Measurements from ENCODE around the gene RELCH.
"Not testable (repeated sequence)": the region's sequence is repeated elsewhere in the genome, so short reads cannot be mapped to it uniquely, and the experiment has no call there.

RELCH gene, protein sequence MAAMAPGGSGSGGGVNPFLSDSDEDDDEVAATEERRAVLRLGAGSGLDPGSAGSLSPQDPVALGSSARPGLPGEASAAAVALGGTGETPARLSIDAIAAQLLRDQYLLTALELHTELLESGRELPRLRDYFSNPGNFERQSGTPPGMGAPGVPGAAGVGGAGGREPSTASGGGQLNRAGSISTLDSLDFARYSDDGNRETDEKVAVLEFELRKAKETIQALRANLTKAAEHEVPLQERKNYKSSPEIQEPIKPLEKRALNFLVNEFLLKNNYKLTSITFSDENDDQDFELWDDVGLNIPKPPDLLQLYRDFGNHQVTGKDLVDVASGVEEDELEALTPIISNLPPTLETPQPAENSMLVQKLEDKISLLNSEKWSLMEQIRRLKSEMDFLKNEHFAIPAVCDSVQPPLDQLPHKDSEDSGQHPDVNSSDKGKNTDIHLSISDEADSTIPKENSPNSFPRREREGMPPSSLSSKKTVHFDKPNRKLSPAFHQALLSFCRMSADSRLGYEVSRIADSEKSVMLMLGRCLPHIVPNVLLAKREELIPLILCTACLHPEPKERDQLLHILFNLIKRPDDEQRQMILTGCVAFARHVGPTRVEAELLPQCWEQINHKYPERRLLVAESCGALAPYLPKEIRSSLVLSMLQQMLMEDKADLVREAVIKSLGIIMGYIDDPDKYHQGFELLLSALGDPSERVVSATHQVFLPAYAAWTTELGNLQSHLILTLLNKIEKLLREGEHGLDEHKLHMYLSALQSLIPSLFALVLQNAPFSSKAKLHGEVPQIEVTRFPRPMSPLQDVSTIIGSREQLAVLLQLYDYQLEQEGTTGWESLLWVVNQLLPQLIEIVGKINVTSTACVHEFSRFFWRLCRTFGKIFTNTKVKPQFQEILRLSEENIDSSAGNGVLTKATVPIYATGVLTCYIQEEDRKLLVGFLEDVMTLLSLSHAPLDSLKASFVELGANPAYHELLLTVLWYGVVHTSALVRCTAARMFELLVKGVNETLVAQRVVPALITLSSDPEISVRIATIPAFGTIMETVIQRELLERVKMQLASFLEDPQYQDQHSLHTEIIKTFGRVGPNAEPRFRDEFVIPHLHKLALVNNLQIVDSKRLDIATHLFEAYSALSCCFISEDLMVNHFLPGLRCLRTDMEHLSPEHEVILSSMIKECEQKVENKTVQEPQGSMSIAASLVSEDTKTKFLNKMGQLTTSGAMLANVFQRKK

DNA sequence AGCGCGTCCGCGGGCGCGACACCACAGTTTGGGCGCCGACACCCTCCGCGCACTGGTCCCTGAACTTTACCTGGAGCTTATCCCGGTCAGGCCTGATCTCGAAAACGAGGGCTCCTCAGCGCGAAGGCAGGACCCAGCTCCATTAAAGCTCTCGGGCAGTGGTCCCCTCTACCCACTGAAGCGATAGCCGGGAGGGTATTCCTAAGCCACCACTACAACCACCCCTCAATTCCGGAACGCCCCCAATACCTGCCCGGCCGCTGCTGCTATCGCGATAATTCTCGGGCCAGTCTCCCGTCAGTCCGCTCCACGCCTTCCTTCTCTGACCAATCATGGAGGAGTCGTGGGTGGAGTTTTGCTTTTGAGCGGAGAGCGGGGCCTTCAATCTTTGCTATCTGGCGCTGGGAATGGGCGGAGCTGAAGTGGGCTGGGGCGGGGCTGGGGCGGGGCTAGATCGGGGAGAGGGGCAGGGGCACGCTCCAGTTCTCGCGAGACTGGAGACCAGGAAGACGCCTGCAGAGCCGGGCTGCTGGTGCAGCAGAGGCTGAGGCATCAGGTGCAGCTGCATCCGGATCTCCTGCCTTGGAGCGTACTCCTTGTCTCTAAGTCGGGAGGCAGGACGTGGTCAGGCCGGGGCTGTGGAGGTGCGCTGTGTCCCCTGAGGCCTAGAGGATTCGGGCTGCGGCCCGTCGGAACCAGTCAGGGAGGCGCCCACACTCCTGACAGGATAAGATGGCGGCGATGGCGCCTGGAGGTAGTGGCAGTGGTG, at the start of gene RELCH, which contains the start of gene PIGN:
Gene RELCH (plus strand): TSS at position 482 of the 769 bp plus-strand sequence. CDS start 251 bp downstream, at position 733.
Gene PIGN (minus strand): TSS at position 283 of the 769 bp plus-strand sequence. CDS start 25,703 bp downstream, outside the sequence.
- peak; percentile 97 for DNase-seq

DNA sequence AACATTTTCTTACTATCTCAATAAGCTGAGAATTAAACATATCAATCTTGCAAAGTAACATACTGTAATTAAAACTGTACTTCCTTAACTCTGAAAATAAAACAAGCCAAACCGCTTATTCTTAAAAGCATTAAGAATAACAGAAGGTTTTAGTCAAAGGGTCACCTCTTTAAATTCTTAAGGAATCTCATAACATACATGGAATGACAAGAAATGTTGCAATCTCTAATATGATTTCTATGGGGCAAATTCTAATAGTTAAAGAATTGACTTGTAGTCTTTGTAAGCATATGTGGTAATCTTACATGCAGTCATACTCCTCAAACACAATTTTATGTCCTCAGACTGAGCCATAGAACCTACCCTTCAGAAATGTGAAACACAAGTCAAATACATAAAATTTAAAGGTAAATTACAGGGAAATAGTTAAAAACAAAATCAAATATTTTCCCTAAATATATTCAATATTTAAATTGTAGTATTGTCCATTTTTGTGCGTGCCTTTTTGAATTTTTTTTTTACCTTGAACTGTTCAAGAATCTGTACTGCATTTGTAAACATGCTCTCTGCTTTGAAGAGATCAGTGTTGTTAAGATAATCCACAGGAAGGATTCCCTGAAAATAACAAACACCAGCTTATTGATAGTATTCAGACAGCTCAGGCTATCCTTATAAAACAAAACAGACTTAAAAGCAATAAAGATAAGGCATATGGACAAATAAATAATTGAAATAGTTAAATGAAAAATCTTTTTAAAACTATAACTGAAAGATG, 48.4 kb upstream of the RELCH start:
- DNase-seq = no peak

DNA sequence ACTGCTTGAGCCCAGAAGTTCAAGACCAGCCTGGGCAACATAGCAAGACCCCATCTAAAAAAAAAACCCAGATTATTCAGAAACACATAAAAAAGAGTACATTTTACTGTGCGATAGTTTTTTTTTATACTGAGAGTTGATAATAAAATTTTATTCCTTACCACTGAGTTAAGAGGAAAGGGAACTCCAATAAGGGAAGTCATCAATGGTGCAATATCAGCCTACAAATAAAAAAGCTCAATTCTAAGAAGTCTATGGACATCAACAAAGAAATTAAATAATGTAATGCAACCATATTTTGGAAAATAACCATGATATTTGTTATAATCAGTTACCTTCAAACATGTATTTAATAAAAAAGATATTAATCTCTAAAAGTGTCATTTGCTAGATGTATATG, 46.8 kb upstream of the RELCH start:
- DNase-seq = no peak

DNA sequence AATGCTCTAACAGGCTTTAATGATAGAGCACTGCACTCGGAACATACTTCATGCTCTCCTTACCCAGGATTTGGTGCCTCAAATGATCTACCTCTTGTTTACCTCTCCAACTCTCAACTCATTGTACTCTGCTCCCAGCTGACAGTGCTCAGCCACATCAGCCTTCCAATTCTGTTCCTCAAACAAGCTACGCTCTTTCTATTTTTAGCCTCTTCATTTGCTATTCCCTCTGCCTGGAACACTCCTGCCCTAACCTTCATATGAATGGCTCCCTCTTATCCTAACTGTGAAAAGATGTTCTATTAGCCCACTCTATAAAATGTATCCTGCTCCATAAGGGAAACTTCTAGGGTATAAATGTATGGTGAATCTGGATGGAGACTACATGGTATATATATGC, 42.7 kb upstream of the RELCH start:
- DNase-seq = no peak

DNA sequence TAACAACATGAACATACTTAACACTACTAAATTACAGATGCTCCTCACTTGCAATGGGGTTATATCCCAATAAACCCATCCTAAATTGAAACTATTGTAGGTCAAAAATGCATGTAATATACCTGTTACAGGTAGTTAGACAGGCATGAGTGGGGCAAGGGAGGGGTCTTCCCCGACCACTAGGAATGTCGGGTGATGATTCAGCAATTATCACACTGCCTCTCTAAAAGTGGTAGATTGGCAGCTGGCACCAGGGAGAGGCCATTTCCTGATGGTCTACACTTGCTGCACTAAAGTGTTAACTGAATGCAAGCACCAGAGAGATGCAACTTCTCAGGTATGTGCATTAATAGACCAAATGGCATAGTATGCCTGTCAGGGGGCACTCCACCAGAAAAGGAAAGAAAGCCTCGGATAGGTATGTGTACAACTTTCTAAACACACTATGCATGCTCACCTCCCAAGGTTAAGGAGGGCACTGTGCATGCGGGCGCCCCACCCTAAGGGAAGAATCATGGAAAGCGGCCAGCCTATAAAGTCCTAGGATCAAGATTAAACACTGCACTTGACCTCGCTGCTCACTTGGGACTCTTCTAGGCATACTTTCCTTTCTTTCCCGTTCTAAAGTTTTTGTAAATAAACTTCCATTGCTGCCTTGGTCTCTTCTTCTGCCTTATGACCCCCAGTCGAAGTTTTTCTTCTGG, 35.8 kb upstream of the RELCH start:
- no peak for DNase-seq

DNA sequence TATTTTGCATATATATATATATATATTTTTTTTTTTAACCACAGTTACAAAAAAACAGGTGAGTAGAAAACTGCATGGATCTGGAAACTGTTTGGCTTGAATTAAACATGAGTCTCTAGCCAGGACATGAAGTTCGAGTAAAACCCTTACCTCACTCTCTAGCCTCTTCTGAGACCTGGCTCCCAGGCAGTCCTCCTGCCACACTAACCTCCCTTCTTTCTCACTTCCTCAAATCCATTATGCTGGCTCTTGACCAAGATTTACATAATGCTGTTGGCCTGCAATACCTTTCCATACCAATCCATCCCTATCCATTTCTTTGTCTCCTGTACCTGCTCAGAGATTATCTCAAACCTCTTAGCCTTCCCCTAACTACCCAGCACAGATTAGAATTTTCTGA, 34.2 kb upstream of the RELCH start:
- DNase-seq = no peak

DNA sequence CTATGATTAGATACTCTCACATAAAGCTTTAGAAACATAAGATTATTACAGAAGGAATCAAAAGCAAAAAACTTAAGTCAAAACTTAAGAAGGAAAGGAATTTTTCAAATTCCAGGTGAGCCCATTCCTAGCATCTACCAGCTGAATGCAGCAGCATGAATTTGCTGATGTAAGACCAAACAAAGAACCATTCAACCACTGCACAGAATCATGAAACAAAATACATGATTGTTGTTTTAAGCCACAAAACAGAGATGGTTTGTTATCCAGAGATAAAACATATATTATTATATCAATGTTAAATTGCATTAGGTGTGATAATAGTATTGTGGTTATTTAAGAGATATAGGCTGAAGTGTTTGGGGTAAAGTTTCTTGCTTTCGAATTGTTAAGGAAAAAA, 29.2 kb upstream of the RELCH start:
- no peak for DNase-seq

DNA sequence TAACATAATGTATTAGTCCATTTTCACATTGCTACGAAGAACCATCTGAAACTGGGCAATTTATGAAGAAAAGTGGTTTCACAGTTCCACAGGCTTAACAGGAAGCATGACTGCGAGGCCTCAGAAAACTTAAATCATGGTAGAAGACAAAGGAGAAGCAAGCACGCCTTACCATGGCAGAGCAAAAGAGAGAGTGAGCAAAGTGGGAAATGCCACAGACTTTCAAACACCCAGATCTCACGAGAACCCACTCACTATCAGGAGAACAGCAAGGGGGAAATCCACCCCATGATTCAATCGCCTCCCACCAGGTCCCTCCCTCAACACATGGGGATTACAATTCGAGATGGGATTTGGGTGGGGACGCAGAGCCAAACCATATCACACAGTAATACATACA, 22.7 kb upstream of the RELCH start:
- no peak for DNase-seq

DNA sequence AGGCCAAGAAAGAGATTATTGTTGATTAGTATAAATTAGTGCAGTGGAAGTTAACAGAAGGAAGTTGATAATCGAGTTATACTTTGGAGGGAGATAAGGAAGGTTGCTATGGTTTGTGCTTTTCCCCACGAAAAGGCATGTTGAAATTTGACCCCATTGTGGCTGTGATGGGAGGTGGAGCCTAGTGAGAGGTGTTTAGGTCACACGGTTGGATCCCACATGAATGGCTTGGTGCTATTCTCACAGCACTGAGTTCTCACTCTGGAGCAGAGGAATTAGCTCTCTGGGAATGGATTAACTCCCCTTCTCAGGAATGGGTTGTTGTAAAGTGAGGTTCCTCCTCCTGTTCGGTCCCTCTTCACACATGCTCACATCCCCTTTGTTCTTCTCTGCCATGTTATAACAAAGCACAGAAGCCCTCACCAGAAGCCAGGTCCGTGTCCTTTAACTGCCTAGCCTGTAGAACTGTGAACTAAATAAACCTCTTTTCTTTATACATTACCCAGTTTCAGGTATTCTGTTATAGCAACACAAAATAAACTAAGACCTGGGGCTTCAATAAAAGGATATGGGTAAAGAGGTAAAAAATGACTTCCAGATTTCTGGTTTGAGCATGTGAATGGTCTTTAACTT, 22.1 kb upstream of the RELCH start:
- DNase-seq = no peak

DNA sequence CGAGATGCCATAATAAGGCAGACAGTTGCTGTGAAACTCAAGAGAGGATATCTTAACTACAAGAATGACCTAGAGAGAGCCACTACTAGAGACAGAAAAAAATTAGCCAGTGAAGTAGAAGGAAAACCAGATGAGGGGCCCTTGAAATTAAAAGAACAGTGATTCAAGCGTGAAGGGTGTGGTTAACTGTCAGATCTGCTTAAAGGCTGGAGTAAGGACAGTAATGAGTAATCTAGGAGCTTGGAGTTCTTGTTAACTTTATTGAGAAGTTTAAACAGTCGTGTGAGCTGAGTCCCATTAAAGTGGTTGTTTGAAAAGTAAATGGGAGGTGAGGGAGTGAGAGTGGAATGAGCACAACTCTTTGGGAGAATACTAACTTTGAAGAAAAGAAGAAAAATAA, 21.5 kb upstream of the RELCH start:
- no peak for DNase-seq

DNA sequence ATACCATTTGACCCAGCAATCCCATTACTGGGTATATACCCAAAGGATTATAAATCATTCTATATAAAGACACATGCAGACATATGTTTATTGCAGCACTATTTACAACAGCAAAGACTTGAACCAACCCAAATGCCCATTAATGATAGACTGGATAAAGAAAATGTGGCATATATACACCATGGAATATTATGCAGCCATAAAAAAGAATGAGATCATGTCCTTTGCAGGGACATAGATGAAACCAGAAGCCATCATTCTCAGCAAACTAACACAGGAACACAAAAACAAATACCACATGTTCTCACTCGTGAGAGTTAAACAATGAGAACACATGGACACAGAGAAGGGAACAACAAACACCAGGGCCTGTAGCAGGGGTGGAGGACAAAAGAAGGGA, 20.5 kb upstream of the RELCH start:
- DNase-seq = not testable (repeated sequence)

DNA sequence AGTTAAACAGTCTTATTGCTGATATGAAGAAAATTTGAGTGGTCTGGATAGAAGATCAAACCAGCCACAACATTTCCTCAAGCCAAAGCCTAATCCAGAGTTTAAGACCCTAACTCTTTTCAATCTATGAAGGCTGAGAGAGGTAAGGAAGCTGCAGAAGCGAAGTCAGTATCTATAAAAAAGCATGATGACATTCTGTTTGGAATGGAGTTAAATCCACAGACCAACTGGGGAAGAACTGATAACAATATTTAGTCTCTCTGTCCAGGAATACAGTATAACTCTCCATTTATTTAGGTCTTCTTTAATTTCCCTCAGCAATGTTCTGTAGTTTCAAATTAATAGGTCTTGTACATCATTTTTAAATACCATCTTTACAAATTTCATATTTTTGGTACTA, 16.2 kb upstream of the RELCH start:
- DNase-seq = no peak

DNA sequence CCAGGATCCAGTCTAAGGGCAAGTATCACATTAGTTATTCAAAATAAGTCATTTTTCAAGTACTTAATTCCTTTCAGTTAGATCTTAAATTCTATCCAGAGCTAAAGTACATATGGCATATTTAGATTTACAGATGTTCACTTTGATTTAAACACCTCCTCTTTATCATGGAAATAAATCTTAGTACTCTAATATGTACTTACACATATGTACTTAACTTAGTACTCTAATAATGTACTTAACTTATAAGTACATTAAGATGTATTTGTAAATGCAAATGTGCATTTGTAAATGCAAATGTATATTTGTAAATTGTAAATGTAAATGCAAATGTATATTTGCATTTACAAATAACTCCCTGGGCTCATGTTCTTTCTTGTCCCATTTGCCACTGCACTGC, 14.8 kb upstream of the RELCH start:
- no peak for DNase-seq

DNA sequence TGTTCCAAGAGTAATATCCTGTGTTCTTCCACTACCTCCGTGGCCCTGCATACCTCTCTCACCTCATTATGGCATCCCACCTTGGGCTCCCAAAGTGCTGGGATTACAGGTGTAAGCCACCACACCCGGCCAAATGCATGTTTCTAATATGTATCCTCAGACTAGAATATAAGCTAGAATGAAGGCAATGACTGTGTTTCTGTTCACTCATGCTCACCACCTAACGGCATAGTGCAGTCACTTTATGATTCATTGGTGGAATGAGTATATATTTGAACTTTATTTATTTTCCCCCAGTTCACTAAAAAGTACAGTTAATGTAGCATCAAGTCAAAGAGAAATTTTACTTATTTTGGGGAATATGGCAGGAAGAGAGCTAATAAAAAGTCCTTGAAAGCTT, 11.5 kb upstream of the RELCH start:
- DNase-seq = no peak

DNA sequence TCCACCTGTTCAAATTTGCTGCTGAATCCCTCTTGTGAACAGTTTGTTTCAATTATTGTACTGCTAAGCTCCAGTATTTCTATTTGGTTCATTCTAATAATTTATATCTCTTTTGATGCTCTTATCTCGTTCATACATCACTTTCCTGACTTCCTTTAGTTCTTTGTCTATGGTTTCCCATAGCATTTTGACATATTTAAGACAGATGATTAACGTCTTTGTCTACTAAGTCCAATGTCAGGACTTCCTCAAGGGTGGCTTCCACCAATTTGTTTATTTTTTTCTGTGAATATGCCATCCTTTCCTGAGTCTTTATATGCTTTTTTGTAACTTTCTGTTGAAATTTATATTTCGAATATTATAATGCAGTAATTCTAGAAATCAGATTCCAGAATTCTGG, 9.8 kb upstream of the RELCH start:
- DNase-seq = no peak

DNA sequence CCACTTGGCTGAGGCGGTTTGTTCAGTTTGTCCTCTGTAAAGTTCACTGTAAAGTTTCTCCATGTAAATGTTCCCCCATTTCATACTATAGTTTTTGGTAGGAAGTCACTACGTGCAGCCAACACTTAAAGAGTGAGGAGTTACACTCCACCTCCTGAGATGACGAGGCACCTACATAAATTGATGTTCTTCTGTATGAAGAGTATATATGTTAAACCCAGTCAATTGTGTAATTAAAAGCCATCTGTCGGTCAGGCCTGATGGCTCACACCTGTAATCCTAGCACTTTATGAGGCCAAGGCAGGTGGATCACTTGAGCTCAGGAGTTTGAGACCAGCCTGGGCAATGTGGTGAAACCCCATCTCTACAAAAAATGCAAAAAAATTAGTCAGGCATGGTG, 7.8 kb upstream of the RELCH start:
- DNase-seq = no peak

DNA sequence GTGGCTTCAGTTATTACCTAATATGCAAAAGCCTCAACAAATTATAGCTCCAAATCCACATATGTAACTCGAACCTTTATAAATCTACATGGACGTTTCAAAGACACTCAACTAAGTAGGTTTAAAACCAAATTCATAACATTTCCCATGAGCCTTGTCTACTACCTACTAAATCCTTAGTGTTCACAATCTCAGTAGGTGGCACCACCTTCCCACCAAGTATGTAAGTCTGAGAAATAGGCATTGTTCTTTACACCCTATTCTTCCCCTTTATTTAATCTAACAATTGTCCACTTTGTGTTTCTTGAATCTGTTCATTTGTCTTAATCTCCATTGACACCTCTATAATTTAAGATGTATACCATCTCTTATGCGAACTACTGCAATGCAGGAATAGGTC, 4.8 kb upstream of the RELCH start:
- no peak for DNase-seq

DNA sequence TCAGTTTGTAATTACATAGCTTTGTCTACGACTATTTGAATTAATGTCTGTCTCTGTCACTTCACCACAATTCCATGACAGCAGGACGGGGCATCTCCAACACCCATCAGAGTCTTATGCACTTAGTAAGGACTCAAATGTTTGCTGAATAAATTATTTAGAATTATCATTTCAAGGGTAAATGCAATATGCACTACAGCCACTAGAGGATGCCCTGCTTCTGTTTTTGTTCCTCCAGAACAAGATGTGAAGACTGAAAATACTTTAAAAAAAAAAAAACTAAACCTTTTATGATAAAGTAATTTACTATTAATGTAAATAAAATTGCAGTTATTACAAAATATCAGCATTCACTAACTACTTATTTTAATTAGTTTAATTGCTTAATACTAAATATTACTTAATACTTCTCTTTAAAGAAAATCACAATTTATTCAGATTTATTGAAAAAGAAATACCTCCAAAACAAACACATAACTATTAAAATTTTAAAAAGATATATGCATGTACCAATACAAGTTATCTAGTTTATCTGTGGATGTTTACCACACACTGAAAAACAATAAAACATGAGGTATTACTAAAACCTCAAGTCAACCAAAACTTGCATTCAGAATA, 3.4 kb upstream of the RELCH start:
- DNase-seq = no peak

DNA sequence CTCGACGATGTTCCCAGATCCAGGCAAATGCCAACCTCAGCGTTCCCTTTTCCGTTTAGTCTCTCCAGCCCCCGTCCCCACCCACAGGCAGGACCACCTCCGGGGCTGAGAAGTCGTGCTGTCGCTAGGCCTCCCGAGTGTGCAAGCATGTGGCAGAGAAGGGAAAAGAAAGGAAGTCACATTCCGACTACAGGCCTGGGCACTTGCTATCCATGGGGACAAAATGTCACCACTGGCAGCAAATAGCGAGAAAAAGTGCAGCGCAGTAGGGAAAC, 619 bp upstream of the RELCH start:
- DNase-seq = no peak

Measured in activated effector memory CD4-positive, alpha-beta T cell treated with anti-CD3 and anti-CD28 coated beads, Interleukin-2, amount 50 U/mL, for 16 hours (primary cell).